Measurements from ENCODE around the gene SRXN1.

GRCh38 chr20:699342-699741 is 46.3 kb upstream of the SRXN1 start:
- TF ChIP-seq POLR2AphosphoS5 (IDR thresholded peaks at IDR 0.05) = no peak
- TF ChIP-seq, protein P1, sequence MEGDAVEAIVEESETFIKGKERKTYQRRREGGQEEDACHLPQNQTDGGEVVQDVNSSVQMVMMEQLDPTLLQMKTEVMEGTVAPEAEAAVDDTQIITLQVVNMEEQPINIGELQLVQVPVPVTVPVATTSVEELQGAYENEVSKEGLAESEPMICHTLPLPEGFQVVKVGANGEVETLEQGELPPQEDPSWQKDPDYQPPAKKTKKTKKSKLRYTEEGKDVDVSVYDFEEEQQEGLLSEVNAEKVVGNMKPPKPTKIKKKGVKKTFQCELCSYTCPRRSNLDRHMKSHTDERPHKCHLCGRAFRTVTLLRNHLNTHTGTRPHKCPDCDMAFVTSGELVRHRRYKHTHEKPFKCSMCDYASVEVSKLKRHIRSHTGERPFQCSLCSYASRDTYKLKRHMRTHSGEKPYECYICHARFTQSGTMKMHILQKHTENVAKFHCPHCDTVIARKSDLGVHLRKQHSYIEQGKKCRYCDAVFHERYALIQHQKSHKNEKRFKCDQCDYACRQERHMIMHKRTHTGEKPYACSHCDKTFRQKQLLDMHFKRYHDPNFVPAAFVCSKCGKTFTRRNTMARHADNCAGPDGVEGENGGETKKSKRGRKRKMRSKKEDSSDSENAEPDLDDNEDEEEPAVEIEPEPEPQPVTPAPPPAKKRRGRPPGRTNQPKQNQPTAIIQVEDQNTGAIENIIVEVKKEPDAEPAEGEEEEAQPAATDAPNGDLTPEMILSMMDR (IDR thresholded peaks at IDR 0.05) = no peak
